Gastroesophageal sphincter (tissue), 4 donors: Measurements from ENCODE around the gene ZNF587B. TPM values are rescaled to one million over a fixed set of nuclear protein-coding genes. Genes with fewer than 3 reads are reported as not detected.
"Not testable (repeated sequence)": the region's sequence is repeated elsewhere in the genome, so short reads cannot be mapped to it uniquely, and the experiment has no call there.

Source experiments
- ATAC-seq: fragments of 150-250 bp; one replicate; pipeline ENCODE4 v1.9.1; 2016; ENCODE audit warnings: mild to moderate bottlenecking, moderate library complexity
- H3K27ac ChIP-seq, 4 donors: fragments of 200-600 bp; sonication (generic) in 3 of 4; 1 replicate in 3 of 4; 2 replicates in 1 of 4; pipeline ENCODE4 v1.5.1; 2016 to 2019
- H3K27me3 ChIP-seq: fragments of 200-600 bp; sonication (generic); one replicate; pipeline ENCODE4 v1.5.1; 2019
- H3K36me3 ChIP-seq, 2 donors: fragments of 200-600 bp; sonication (generic); one replicate each; pipeline ENCODE4 v1.5.1; 2019; ENCODE audit warnings: control low read depth in 1 of 2
- H3K4me1 ChIP-seq, 3 donors: fragments of 200-600 bp; sonication (generic); 1 replicate in 2 of 3; 2 replicates in 1 of 3; pipeline ENCODE4 v1.5.1; 2016 to 2019; ENCODE audit warnings: control low read depth in 2 of 3
- H3K4me3 ChIP-seq, 2 donors: fragments of 200-600 bp; sonication (generic); one replicate each; pipeline ENCODE4 v1.5.1; 2019; ENCODE audit warnings: mild to moderate bottlenecking in 1 of 2, moderate library complexity in 1 of 2
- H3K9me3 ChIP-seq, 3 donors: fragments of 200-600 bp; sonication (generic); one replicate each; pipeline ENCODE4 v1.5.1; 2017 to 2019; ENCODE audit warnings: control low read depth in 2 of 3
- CTCF ChIP-seq, 4 experiments: fragments of 200-600 bp in 2 of 4; fragments of 450-650 bp in 2 of 4; sonication (generic) in 1 of 4; IDR thresholded peaks; one replicate each; pipeline ENCODE4 v1.5.1; 2017 to 2019; ENCODE audit warnings: antibody characterized with exemption in 4 of 4, mild to moderate bottlenecking in 2 of 4, moderate library complexity in 2 of 4
- EP300 ChIP-seq: sonication (generic); formaldehyde crosslinking; IDR thresholded peaks from one replicate; pipeline ENCODE4 v1.6.1; 2017; ENCODE audit warnings: antibody characterized with exemption, mild to moderate bottlenecking
- POLR2A ChIP-seq, 2 donors: fragments of 450-650 bp; IDR thresholded peaks; one replicate each; pipeline ENCODE4 v1.6.1; 2017; ENCODE audit warnings: antibody characterized with exemption in 2 of 2, mild to moderate bottlenecking in 2 of 2, moderate library complexity in 1 of 2
- POLR2AphosphoS5 ChIP-seq: sonication (generic); formaldehyde crosslinking; IDR thresholded peaks from one replicate; pipeline ENCODE4 v1.6.1; 2017; ENCODE audit warnings: antibody characterized with exemption
- WGBS, 2 donors: methylation state at CpG; one replicate each; pipeline ENCODE4 v1.1.5; 2018; ENCODE audit warnings: low coverage in 1 of 2; 5-methylcytosine and 5-hydroxymethylcytosine counted together
- total RNA-seq, 4 donors: library from RNA; depleted of rRNA; stranded (reverse); fragments of >200 nt; gene quantifications; one replicate each; pipeline ENCODE4 v1.1.0, GENCODE V29; 2016

ZNF587B gene
- total RNA-seq, 4 donors from 2014 or later: 7.6 to 14.5 (median 10.7) TPM

GRCh38 chr19:57800696-57801095 is 29.4 kb upstream of the ZNF587B start:
- Histone ChIP-seq H3K36me3 (peaks cover 0 to 15% of the 10 kb centered on the region in 2 donors), H3K4me3 (no peak overlapping the region), H3K4me1 (peaks cover 0 to 54% (median 8%) of the 10 kb centered on the region in 3 donors), H3K27me3 (no peaks in the 10 kb centered on the region), H3K27ac (no peak overlapping the region), H3K9me3 (no peaks in the 10 kb centered on the region)
- TF ChIP-seq POLR2A (IDR thresholded peaks at IDR 0.05): no peak
- no peak for ATAC-seq
- 64 to 83% methylated on average over 4 to 5 of the region's 5 CpGs for WGBS, 2 donors

DNA sequence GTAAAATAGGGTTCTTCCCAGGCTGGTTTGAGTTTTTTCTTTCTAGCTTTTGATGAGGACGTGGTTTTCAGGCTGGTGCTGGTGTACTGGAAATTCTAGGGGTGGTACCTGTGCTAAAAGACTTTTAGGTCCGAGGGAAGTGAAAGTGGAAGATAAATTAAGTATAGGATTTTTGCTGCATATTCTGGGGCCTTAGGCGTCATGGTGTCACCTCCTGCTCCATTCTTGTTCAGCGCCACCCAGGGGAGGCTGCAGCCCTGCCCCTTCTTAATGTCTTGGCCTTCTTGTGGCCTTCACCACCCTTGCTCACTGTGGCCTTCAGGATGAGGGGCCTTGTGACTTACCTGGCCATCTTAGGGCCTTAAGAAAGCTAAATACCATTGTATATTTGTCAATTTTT is 27.8 kb upstream of the ZNF587B start:
- no peaks in the 10 kb centered on the region for H3K27me3 ChIP-seq
- TF ChIP-seq POLR2AphosphoS5 (no peak), CTCF (IDR thresholded peaks at IDR 0.05) (no peak), EP300 (no peak), POLR2A (IDR thresholded peaks at IDR 0.05) (no peak)
- 70 to 89% methylated on average over 2 to 3 of the region's 4 CpGs for WGBS, 2 donors
- H3K36me3 ChIP-seq: peaks cover 0 to 19% of the 10 kb centered on the region in 2 donors
- peaks cover 0 to 54% (median 8%) of the 10 kb centered on the region in 3 donors for H3K4me1 ChIP-seq
- ATAC-seq: no peak
- H3K27ac ChIP-seq: no peak overlapping the region
- no peaks in the 10 kb centered on the region for H3K9me3 ChIP-seq
- H3K4me3 ChIP-seq: no peak overlapping the region

GRCh38 chr19:57803265-57803593 is 26.9 kb upstream of the ZNF587B start:
- no peak for TF ChIP-seq EP300
- no peak for TF ChIP-seq CTCF (IDR thresholded peaks at IDR 0.05)
- TF ChIP-seq POLR2AphosphoS5: no peak
- no peak for TF ChIP-seq POLR2A (IDR thresholded peaks at IDR 0.05)
- no peak for ATAC-seq

GRCh38 chr19:57803594-57804325 is 26.3 kb upstream of the ZNF587B start:
- WGBS, 2 donors: 8 to 26% methylated on average over 14 to 18 of the region's 19 CpGs
- peaks cover 0 to 50% (median 8%) of the 10 kb centered on the region in 3 donors for H3K4me1 ChIP-seq
- H3K27me3 ChIP-seq: no peaks in the 10 kb centered on the region
- no peaks in the 10 kb centered on the region for H3K9me3 ChIP-seq
- H3K27ac ChIP-seq: peak overlapping the region; percentile 7 to 70 (median 46)
- no peak for ATAC-seq
- peaks cover 0 to 34% of the 10 kb centered on the region in 2 donors for H3K36me3 ChIP-seq
- TF ChIP-seq POLR2A (IDR thresholded peaks at IDR 0.05) (no peak), EP300 (no peak), CTCF (IDR thresholded peaks at IDR 0.05) (no peak), POLR2AphosphoS5 (no peak)
- H3K4me3 ChIP-seq: peak overlapping the region; percentile 30 to 51

More at GRCh38 chr19:57803265-57803593, 26.9 kb upstream of the ZNF587B start:
- 13 to 29% methylated on average over 5 to 6 of the region's 6 CpGs for WGBS, 2 donors
- Histone ChIP-seq H3K9me3 (no peaks in the 10 kb centered on the region), H3K27me3 (no peaks in the 10 kb centered on the region), H3K36me3 (peaks cover 0 to 29% of the 10 kb centered on the region in 2 donors), H3K27ac (peak overlapping the region in 2 of 4 donors; percentile 68 to 70), H3K4me1 (peaks cover 0 to 54% (median 8%) of the 10 kb centered on the region in 3 donors), H3K4me3 (peak overlapping the region; percentile 30 to 51)

- Histone ChIP-seq H3K9me3 (no peaks in the 10 kb centered on the region), H3K4me1 (peaks cover 0 to 22% (median 1%) of the 10 kb centered on the region in 3 donors), H3K4me3 (no peak overlapping the region), H3K27ac (no peak overlapping the region), H3K27me3 (no peaks in the 10 kb centered on the region), H3K36me3 (peaks cover 0 to 65% of the 10 kb centered on the region in 2 donors)
- no peak for ATAC-seq
- TF ChIP-seq POLR2A (IDR thresholded peaks at IDR 0.05) (no peak), POLR2AphosphoS5 (no peak), CTCF (IDR thresholded peaks at IDR 0.05) (no peak), EP300 (no peak)
- WGBS, 2 donors: 94 to 100% methylated on average over 2 of the region's 2 CpGs
Observed at GRCh38 chr19:57807541-57807940, 22.6 kb upstream of the ZNF587B start.

DNA sequence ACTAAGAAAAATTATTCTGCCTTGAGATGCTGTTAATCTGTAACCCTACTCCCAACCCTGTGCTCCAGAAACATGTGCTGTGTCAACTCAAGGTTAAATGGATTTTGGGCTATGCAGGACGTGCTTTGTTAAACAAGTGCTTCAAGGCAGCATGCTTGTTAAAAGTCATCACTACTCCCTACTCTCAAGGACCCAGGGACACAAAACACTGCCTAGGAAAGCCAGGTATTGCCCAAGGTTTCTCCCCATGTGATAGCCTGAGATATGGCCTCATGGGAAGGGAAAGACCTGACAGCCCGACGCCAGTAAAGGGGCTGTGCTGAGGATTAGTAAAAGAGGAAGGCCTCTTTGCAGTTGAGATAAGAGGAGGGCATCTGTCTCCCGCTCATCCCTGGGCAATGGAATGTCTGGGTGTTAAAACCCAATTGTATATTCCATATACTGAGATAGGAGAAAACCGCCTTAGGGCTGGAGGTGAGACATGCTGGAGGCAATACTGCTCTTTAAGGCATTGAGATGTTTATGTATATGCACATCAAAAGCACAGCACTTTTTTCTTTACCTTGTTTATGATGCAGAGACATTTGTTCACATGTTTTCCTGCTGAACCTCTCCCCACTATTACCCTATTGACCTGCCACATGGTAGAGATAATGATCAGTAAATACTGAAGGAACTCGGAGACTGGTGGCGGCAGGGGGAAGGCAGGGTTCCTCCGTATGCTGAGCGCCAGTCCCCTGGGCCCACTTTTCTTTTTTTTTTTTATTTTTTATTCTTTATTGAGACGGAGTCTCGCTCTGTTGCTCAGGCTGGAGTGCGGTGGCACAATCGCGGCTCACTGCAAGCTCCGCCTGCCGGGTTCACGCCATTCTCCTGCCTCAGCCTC is 19.4 kb upstream of the ZNF587B start:
- not testable (repeated sequence) for H3K27ac ChIP-seq

More for the DNA sequence above, 19.4 kb upstream of the ZNF587B start:
- H3K27me3 ChIP-seq, H3K9me3 ChIP-seq, ATAC-seq, H3K4me3 ChIP-seq: not testable (repeated sequence)
- peaks cover 0 to 20% (median 7%) of the 10 kb centered on the region in 3 donors for H3K4me1 ChIP-seq
- 62 to 94% methylated on average over 4 to 14 of the region's 17 CpGs for WGBS, 2 donors
- peaks cover 0 to 67% of the 10 kb centered on the region in 2 donors for H3K36me3 ChIP-seq
